GM18511 (cell line): ENCODE measurements around the gene REXO1.

Source experiments
- ATAC-seq: cut with Tn5 transposase; IDR thresholded peaks from one replicate; pipeline ENCODE4 v1.9.1; 2021; ENCODE audit warnings: mild to moderate bottlenecking, moderate library complexity; ENCODE audit not compliant: unreplicated experiment

The REXO1 gene

GRCh38 chr19:1794424-1795172 is 53.7 kb downstream of the REXO1 start:
- no peak for ATAC-seq

DNA sequence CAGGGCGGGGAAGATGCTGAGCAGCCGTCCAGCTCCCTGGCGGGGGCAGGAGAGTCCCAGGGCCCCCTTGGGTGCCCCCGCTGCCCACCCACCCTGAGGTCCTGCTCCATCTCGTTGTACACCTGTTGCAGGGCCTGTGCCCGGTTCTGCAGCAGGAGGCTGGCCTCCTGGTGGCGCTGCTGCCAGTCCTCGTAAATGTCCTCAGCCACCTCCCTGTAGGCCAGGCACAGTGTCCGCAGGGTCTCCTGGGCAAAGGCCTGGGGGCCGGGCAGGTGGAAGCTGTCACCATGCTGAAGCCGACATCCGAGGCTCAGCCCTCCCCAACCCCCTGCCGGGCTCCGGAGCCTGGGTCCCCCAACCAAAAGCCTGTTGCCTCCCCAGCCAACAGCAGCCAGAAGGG is 56.4 kb downstream of the REXO1 start:
- no peak for ATAC-seq

DNA sequence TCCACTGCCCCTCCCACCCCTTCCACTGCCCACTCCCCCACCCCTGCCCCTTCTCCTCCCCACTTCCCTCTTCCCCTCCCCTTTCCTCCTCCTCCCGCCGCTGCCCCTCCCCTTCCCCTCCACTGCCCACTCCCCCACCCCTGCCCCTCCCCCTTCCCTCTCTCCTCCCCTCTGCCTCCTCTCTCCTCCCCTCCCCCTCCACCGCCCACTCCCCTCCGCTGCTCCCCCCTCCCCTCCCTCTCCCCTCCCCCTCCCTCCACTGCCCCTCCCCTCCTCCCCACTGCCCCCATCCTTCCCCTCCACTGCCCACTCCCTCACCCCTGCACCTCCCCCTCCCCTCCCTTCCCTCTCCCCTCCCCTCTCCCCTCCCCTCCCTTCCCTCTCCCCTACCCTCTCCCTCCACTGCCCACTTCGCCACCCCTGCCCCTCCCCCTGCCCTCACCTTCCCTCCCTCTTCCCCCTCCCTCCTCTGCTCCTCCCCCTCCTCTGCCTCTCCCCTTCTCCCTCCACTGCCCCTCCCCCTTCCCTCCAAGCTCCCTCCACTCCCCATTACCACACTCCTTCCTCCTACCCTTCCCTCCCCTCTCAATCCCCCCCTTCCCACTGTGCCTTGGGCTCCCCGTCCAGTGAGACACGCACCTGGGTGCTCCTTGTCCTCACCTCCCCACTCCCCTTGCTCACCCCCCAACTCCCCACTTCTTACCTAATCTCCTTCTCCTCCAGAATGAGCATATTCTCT is 58.1 kb downstream of the REXO1 start:
- no peak for ATAC-seq

DNA sequence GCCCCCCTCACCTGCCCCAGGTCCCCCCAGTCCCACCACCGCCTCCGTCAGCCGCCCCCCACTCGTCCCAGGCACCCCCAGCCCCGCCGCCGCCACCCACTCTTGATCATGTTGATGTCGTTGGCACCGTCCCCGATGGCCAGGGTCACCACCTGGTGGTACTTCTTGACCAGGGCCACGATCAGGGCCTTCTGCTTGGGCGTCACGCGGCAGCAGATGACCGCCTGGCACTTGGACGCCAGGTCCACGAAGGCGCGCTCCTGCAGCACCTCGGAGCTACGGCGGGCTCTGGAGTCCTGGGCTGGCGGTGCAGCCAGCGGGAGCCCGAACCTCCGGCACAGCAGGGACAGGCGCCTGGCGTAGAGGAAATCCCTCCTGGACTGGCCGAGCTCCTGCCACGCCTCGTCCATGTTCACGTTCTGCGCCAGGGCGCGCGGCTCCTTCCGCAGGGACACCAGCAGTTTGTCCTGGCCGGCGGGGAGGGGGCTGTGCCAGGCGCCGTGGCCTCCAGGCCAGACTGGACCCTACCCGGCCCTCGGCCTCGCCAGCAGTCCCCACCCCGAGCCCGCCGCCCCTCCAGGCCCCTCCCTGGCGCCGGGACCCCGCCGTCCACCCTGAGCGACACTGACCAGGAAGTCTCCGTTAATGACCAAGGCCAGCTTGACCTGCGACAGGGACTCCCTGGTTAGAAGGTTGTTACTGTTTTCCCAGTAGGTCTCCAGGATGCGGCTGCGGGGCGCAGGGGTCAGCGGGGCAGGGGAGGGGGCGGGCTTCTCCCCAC is 58.8 kb downstream of the REXO1 start:
- ATAC-seq: no peak

- no peak for ATAC-seq
Measured at GRCh38 chr19:1787116-1787515, 61.2 kb downstream of the REXO1 start.

- ATAC-seq: no peak
Measured at GRCh38 chr19:1786668-1787067, 61.6 kb downstream of the REXO1 start.

DNA sequence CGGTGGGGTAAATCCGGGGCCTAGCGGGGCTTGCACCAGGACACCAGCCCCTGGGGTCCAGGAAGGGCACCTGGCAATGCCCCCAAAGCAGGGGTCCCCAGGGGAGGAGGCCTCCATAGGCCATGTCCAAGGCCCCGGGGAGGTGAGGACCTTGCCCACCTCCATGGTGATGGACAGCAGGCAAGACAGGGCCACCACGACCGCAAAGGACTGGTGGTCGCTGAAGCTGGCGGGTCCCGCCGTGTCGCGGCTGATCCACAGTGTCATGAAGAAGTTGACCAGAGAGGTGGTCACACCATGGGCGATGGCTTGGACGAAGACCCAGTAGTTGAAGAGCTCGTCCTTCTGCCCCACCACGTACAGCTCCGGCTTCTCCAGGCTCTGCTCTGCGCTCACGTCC is 63.0 kb downstream of the REXO1 start:
- no peak for ATAC-seq

GRCh38 chr19:1783874-1784273 is 64.4 kb downstream of the REXO1 start:
- no peak for ATAC-seq

GRCh38 chr19:1783354-1783753 is 64.9 kb downstream of the REXO1 start:
- ATAC-seq: no peak

GRCh38 chr19:1782521-1782920 is 65.8 kb downstream of the REXO1 start:
- no peak for ATAC-seq

DNA sequence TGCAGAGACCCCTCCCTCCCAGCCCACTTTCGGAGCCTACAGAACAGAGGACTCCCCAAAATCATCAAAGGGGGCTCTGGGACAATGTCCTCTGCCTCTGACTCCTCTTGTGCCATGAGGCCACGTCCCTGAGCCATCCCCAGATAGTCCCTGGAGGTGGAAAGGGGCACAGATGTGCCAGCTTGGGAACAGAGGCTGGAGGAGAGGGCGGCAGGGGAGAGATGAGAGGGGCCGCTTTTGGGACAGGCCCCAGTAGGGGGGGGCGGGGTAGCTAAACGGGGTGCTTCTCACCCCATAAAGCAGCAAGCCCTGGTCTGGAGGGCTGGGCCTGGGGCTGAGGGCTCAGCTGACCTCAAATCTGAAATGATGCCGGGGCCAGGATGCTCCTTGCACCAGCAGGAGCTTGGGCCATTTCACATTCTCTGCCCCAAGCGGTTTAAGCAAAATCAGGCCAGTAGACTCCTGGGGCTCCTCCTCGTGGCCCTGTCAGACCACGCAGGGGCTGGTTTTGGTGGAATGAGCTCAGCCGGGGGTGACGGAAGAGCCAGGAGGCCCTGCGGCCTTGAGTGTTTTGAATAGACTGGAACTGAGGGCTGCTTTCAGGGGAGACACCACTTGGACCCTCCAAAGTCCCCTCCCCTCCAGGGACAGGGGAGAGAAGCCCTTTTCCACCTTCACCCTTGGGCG is 67.9 kb downstream of the REXO1 start:
- no peak for ATAC-seq

DNA sequence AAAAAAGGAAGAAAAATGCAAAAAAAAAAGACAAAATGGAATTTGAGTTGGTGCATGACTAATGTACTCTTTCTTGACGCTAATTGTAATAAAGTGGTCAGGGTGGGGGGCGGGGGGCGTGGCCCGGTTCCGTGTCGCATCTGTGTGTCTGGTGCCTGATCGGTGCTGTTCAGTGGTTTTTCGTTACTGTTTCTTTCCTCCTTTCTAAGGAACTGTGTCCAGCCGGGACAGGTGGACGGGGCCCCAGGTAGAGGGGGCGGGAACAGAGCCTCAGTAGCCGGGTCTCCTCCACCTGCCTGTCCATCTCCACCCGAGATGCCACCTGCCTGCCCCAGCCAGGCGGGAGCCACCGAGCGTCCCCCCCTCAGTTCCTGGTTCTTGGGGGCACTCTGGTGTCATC is 68.7 kb downstream of the REXO1 start:
- no peak for ATAC-seq

DNA sequence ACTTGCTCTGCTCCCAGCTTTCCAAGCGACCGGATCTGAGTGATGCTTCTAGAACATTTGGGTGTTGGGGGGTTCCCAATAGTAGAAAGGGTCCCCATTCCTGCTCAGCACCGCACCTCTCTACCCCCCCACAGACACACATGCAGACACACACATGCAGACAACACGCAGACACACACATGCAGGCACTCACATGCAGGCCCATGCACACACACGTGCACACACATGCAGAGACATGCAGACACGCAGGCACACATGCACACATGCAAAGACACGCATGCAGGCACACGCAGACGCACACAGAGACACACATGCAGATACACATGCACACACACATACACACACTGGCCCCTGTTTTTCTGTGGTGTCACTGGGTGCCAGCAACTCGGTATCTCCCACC is 71.1 kb downstream of the REXO1 start:
- ATAC-seq: no peak

GRCh38 chr19:1776606-1777147 is 71.6 kb downstream of the REXO1 start:
- no peak for ATAC-seq

DNA sequence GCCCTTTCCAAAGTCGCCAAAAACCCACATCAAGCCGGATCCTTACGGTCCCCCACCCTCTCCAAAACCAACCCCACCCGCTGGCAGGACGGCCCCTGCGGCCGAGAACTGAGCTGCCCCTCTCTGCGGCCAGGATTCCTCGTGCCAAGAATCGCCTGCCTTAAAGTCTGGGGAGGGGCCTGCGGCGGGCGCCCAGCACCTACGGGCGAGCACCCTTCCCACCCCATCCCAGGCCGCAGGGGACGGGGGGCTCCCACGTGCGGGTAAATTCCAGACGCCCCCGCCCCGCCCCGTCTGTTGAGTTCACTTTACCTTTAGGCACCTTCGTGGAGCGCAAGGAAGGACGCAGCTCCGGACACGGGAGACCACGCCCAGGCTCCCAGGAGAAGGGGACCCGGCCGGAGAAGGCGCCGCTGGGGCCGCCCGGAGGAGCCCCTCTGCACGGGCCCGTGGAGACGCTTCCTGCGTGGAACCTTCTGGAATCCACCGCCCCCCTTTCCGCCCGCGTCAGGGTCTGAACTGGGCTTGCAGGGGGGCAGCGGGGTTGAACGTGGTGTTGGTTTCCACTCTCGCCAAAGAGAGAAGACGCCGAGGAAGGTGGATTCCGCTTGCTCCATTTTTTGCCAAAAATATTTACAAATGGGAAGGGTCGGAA is 72.2 kb downstream of the REXO1 start:
- no peak for ATAC-seq

GRCh38 chr19:1774989-1775772 is 73.1 kb downstream of the REXO1 start:
- no peak for ATAC-seq

GRCh38 chr19:1773184-1773583 is 75.1 kb downstream of the REXO1 start:
- ATAC-seq: no peak

DNA sequence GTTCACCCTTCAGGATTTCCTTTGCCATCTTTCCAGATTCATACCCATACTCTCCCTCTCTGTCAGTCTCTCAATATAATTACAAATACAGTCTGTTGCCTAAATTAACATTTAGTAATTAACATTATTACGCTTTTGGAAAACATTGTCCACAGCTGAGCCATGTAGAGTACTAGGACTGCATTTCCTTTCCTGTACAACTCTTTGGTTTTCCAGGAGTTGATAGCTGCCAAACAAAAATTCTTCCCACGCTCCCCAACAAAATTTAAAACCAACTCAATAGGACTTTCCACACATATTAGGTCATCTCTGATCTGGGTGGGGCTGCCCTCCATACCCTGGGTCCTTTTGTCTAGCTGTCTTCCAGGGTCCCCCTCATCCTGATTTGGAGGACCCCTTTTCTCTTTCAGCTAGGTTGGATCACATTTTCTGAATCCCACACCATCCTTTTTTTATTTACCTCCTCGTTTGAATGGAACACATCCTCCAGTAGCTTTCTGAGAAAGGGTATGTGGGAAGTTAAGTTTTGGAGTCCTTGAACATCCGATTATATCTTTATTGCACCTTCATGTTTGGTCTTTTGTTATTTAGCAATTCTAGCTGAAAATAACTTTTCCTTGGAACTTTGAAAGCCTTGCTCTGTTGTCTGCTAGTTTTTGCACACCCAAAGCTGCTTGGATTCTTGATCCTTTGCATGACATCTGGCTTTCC is 77.3 kb downstream of the REXO1 start:
- no peak for ATAC-seq

- no peak for ATAC-seq
Measured at GRCh38 chr19:1769645-1769985, 78.7 kb downstream of the REXO1 start.
